ENCODE measurements around the gene LARGE1.

The LARGE1 gene

GRCh38 chr22:33745501-33745900 lies 174.8 kb downstream of the LARGE1 start:
- H3K4me3 ChIP-seq (ENCODE audit: low read depth in 1 of 2, low read length in 2 of 2), result no peak overlapping the region
- H3K79me2 ChIP-seq (ENCODE audit: insufficient read depth, low read length), result no peaks in the 10 kb centered on the region
- no peaks in the 10 kb centered on the region for H3K36me3 ChIP-seq (ENCODE audit: insufficient read depth, low read length)
- H4K20me1 ChIP-seq (ENCODE audit: insufficient read depth, low read length), result no peaks in the 10 kb centered on the region
- no peaks in the 10 kb centered on the region for H3K27me3 ChIP-seq (ENCODE audit: insufficient read depth, low read length, poor library complexity)
- TF ChIP-seq CTCF (IDR thresholded peaks at IDR 0.05; ENCODE audit: borderline replicate concordance, extremely low read depth, low read length, poor library complexity, severe bottlenecking) (no peak), EZH2 (IDR thresholded peaks at IDR 0.05; ENCODE audit: borderline replicate concordance, low read depth, low read length, severe bottlenecking) (no peak)
- H3K4me1 ChIP-seq (ENCODE audit: insufficient read depth, low read length), result no peaks in the 10 kb centered on the region
- no peak overlapping the region for H3K9ac ChIP-seq (ENCODE audit: low read depth, low read length)
- H3K9me3 ChIP-seq (ENCODE audit: insufficient read depth, low read length, severe bottlenecking), result no peaks in the 10 kb centered on the region
- DNase-seq, result no peak
- no peak overlapping the region for H2AFZ ChIP-seq (ENCODE audit: low read depth, low read length)
- ATAC-seq (ENCODE audit: insufficient read depth, low read depth), result no peak
- no peak overlapping the region for H3K27ac ChIP-seq (ENCODE audit: low read length)
- H3K4me2 ChIP-seq (ENCODE audit: insufficient read depth, low read length), result no peak overlapping the region

GRCh38 chr22:33743756-33744155 lies 176.5 kb downstream of the LARGE1 start:
- no peak overlapping the region for H2AFZ ChIP-seq (ENCODE audit: low read depth, low read length)
- H4K20me1 ChIP-seq (ENCODE audit: insufficient read depth, low read length), result no peaks in the 10 kb centered on the region
- H3K9me3 ChIP-seq (ENCODE audit: insufficient read depth, low read length, severe bottlenecking), result no peaks in the 10 kb centered on the region
- ATAC-seq (ENCODE audit: insufficient read depth, low read depth) (no peak), DNase-seq (no peak)
- no peaks in the 10 kb centered on the region for H3K4me1 ChIP-seq (ENCODE audit: insufficient read depth, low read length)
- TF ChIP-seq CTCF (IDR thresholded peaks at IDR 0.05; ENCODE audit: borderline replicate concordance, extremely low read depth, low read length, poor library complexity, severe bottlenecking) (no peak), EZH2 (IDR thresholded peaks at IDR 0.05; ENCODE audit: borderline replicate concordance, low read depth, low read length, severe bottlenecking) (no peak)
- no peak overlapping the region for H3K4me2 ChIP-seq (ENCODE audit: insufficient read depth, low read length)
- no peak overlapping the region for H3K27ac ChIP-seq (ENCODE audit: low read length)
- H3K4me3 ChIP-seq (ENCODE audit: low read depth in 1 of 2, low read length in 2 of 2), result no peak overlapping the region
- H3K79me2 ChIP-seq (ENCODE audit: insufficient read depth, low read length), result no peaks in the 10 kb centered on the region
- no peaks in the 10 kb centered on the region for H3K27me3 ChIP-seq (ENCODE audit: insufficient read depth, low read length, poor library complexity)
- no peaks in the 10 kb centered on the region for H3K36me3 ChIP-seq (ENCODE audit: insufficient read depth, low read length)
- no peak overlapping the region for H3K9ac ChIP-seq (ENCODE audit: low read depth, low read length)

GRCh38 chr22:33741025-33741424 lies 179.3 kb downstream of the LARGE1 start:
- TF ChIP-seq EZH2 (IDR thresholded peaks at IDR 0.05; ENCODE audit: borderline replicate concordance, low read depth, low read length, severe bottlenecking) (no peak), CTCF (IDR thresholded peaks at IDR 0.05; ENCODE audit: borderline replicate concordance, extremely low read depth, low read length, poor library complexity, severe bottlenecking) (no peak)
- Histone ChIP-seq H3K27me3 (ENCODE audit: insufficient read depth, low read length, poor library complexity) (no peaks in the 10 kb centered on the region), H3K36me3 (ENCODE audit: insufficient read depth, low read length) (no peaks in the 10 kb centered on the region), H3K4me1 (ENCODE audit: insufficient read depth, low read length) (no peaks in the 10 kb centered on the region), H3K4me2 (ENCODE audit: insufficient read depth, low read length) (no peak overlapping the region), H3K9me3 (ENCODE audit: insufficient read depth, low read length, severe bottlenecking) (peaks cover 5% of the 10 kb centered on the region), H3K4me3 (ENCODE audit: low read depth in 1 of 2, low read length in 2 of 2) (no peak overlapping the region), H4K20me1 (ENCODE audit: insufficient read depth, low read length) (no peaks in the 10 kb centered on the region), H3K27ac (ENCODE audit: low read length) (no peak overlapping the region), H2AFZ (ENCODE audit: low read depth, low read length) (no peak overlapping the region), H3K79me2 (ENCODE audit: insufficient read depth, low read length) (no peaks in the 10 kb centered on the region), H3K9ac (ENCODE audit: low read depth, low read length) (no peak overlapping the region)
- DNase-seq, result no peak
- no peak for ATAC-seq (ENCODE audit: insufficient read depth, low read depth)

- Histone ChIP-seq H3K9ac (ENCODE audit: low read depth, low read length) (no peak overlapping the region), H3K9me3 (ENCODE audit: insufficient read depth, low read length, severe bottlenecking) (peaks cover 5% of the 10 kb centered on the region), H3K4me1 (ENCODE audit: insufficient read depth, low read length) (no peaks in the 10 kb centered on the region), H3K4me3 (ENCODE audit: low read depth in 1 of 2, low read length in 2 of 2) (no peak overlapping the region), H3K27ac (ENCODE audit: low read length) (no peak overlapping the region), H4K20me1 (ENCODE audit: insufficient read depth, low read length) (no peaks in the 10 kb centered on the region), H3K27me3 (ENCODE audit: insufficient read depth, low read length, poor library complexity) (no peaks in the 10 kb centered on the region), H3K79me2 (ENCODE audit: insufficient read depth, low read length) (no peaks in the 10 kb centered on the region), H2AFZ (ENCODE audit: low read depth, low read length) (no peak overlapping the region), H3K36me3 (ENCODE audit: insufficient read depth, low read length) (no peaks in the 10 kb centered on the region), H3K4me2 (ENCODE audit: insufficient read depth, low read length) (no peak overlapping the region)
- DNase-seq, result no peak
- TF ChIP-seq CTCF (IDR thresholded peaks at IDR 0.05; ENCODE audit: borderline replicate concordance, extremely low read depth, low read length, poor library complexity, severe bottlenecking) (no peak), EZH2 (IDR thresholded peaks at IDR 0.05; ENCODE audit: borderline replicate concordance, low read depth, low read length, severe bottlenecking) (no peak)
- ATAC-seq (ENCODE audit: insufficient read depth, low read depth), result no peak
Measured at GRCh38 chr22:33739516-33739915, 180.8 kb downstream of the LARGE1 start.

All from DND-41 (cell line).